22Rv1 (cell line): ENCODE measurements around the gene TMEM59L.

ENCODE experiments used
- CTCF ChIP-seq: fragments of 450-650 bp; IDR thresholded peaks from 2 replicates; pipeline ENCODE4 v1.5.1; 2017; ENCODE audit warnings: mild to moderate bottlenecking
- ZFX ChIP-seq: fragments of 450-650 bp; IDR thresholded peaks from 2 replicates; pipeline ENCODE4 v1.6.1; 2017; ENCODE audit warnings: antibody characterized with exemption, borderline replicate concordance

DNA sequence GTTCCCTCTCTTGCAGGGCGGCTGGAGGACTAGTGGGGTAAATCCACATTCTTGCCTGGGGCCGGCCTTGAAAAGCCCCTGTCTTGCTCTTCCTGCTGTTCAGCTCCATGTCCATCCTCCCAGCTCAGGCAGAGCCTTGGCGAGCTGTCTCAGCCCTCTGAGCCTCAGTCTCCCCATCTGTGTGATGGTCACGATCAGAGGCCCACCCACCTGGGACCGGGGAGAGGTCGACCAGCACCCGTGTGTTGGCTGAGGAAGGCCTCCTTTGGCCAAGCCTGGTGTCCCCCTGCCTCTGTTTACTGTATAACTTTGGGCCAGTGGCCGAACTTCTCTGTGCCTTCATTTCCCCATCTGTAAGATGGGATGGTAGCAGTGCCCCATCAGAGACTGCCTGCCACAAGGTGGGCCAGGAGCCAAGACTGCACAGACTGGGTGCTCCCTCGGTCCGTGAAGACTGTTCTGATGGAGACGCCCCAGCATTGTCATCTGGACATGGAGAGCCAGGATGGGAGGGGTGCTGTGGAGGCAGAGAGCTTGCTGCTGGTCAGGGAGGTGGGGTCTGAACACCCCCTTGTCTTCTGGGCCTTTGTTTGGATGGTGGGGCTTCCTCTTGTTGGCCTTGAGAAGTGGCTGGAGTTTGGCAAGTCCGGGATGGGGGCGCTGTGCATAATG lies 42.6 kb downstream of the TMEM59L start:
- TF ChIP-seq CTCF (no peak), ZFX (no peak)
